K562 (cell line): ENCODE measurements around the gene ASS1. TPM values are rescaled to one million over a fixed set of nuclear protein-coding genes. Genes with fewer than 3 reads are reported as not detected.

Source experiments
- CBX1 ChIP-seq: sonication (generic); IDR thresholded peaks from 2 replicates; pipeline ENCODE4 v1.6.1; 2016; ENCODE audit warnings: antibody characterized with exemption, low read depth, mild to moderate bottlenecking
- SIN3B ChIP-seq: fragments of 450-650 bp; IDR thresholded peaks from 2 replicates; pipeline ENCODE4 v1.6.1; 2017; ENCODE audit warnings: low read depth, mild to moderate bottlenecking, moderate library complexity
- TCF3 ChIP-seq: sonication (generic); formaldehyde crosslinking; IDR thresholded peaks from 2 replicates; pipeline ENCODE4 v1.4.0; 2020; ENCODE audit warnings: mild to moderate bottlenecking, missing genetic modification reagents
- polyA plus RNA-seq, 8 experiments: library from polyadenylated mRNA; depleted of rRNA in 4 of 8; stranded (reverse) in 5 of 8; unstranded in 3 of 8; fragments of >200 nt; fragmentation: Nextera tagmentation in 2 of 8; fragmentation: Illumina TruSeq in 1 of 8; extraction: Ambion mirVana in 2 of 8; extraction: Trizol in 1 of 8; gene quantifications; 2 replicates each; pipeline versions ENCODE4 v1.2.1 to v1.2.3, GENCODE V29; 2011 to 2014; ENCODE audit warnings: inconsistent platforms in 1 of 8, missing spikeins in 1 of 8
- total RNA-seq, 7 experiments: library from RNA; depleted of rRNA in 6 of 7; stranded (reverse); fragments of >200 nt in 6 of 7; fragmentation: Illumina TruSeq in 2 of 7; extraction: Trizol in 2 of 7; gene quantifications; 2 replicates each; pipeline versions ENCODE4 v1.2.1 to v1.2.3, GENCODE V29; 2011 to 2021; ENCODE audit warnings: low replicate concordance in 1 of 7
- TF ChIP-seq, protein P1 (sequence below): fragments of 450-650 bp; IDR thresholded peaks from 2 replicates; pipeline ENCODE4 v1.6.1; 2016; ENCODE audit warnings: low read depth, mild to moderate bottlenecking, moderate library complexity
- TF ChIP-seq, protein P2 (sequence below): fragments of 450-650 bp; IDR thresholded peaks from 2 replicates; pipeline ENCODE4 v1.6.1; 2016; ENCODE audit warnings: mild to moderate bottlenecking, moderate library complexity
- TF ChIP-seq, protein P3 (sequence below): fragments of 450-650 bp; IDR thresholded peaks from 2 replicates; pipeline ENCODE4 v1.6.1; 2014; ENCODE audit warnings: low read depth, mild to moderate bottlenecking, moderate library complexity, borderline replicate concordance
- TF ChIP-seq, protein P4 (sequence below): sonication (generic); formaldehyde crosslinking; IDR thresholded peaks from 2 replicates; pipeline ENCODE4 v1.5.0; 2020; ENCODE audit warnings: missing genetic modification reagents

ASS1 gene
- total and polyA plus RNA-seq, 9 of the 15 experiments (the other 6 are each of a cell fraction or from before 2014, with no cell fraction given): 1.5 to 5.7 (median 3.7) TPM

DNA sequence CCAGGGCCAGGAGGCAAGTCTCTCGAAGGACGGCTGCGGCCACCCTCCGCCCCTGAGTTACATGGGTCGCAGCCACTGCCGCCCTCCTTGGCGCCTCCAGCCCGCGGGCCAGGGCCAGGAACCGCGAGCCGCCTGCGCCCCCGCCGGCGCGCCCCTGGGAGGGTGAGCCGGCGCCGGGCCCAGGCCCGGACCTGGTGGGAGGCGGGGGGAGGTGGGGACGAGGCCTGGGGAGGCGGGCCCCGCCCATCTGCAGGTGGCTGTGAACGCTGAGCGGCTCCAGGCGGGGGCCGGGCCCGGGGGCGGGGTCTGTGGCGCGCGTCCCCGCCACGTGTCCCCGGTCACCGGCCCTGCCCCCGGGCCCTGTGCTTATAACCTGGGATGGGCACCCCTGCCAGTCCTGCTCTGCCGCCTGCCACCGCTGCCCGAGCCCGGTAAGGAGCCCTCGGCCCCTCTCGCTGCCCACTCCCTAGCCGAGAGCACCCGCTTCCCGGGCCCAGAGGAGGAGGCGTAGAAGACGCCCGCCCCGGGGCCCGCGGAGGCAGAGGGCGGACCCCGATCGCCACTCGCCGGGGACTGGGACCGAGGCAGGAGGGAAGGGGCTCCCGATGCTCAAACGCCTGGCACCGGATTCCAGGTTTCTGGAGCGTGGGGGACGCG is at the start of gene ASS1 (continued):
- TF ChIP-seq, protein P1, sequence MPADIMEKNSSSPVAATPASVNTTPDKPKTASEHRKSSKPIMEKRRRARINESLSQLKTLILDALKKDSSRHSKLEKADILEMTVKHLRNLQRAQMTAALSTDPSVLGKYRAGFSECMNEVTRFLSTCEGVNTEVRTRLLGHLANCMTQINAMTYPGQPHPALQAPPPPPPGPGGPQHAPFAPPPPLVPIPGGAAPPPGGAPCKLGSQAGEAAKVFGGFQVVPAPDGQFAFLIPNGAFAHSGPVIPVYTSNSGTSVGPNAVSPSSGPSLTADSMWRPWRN: peak; percentile 57
- TF ChIP-seq CBX1: no peak
- no peak for TF ChIP-seq TCF3
- TF ChIP-seq, protein P2, sequence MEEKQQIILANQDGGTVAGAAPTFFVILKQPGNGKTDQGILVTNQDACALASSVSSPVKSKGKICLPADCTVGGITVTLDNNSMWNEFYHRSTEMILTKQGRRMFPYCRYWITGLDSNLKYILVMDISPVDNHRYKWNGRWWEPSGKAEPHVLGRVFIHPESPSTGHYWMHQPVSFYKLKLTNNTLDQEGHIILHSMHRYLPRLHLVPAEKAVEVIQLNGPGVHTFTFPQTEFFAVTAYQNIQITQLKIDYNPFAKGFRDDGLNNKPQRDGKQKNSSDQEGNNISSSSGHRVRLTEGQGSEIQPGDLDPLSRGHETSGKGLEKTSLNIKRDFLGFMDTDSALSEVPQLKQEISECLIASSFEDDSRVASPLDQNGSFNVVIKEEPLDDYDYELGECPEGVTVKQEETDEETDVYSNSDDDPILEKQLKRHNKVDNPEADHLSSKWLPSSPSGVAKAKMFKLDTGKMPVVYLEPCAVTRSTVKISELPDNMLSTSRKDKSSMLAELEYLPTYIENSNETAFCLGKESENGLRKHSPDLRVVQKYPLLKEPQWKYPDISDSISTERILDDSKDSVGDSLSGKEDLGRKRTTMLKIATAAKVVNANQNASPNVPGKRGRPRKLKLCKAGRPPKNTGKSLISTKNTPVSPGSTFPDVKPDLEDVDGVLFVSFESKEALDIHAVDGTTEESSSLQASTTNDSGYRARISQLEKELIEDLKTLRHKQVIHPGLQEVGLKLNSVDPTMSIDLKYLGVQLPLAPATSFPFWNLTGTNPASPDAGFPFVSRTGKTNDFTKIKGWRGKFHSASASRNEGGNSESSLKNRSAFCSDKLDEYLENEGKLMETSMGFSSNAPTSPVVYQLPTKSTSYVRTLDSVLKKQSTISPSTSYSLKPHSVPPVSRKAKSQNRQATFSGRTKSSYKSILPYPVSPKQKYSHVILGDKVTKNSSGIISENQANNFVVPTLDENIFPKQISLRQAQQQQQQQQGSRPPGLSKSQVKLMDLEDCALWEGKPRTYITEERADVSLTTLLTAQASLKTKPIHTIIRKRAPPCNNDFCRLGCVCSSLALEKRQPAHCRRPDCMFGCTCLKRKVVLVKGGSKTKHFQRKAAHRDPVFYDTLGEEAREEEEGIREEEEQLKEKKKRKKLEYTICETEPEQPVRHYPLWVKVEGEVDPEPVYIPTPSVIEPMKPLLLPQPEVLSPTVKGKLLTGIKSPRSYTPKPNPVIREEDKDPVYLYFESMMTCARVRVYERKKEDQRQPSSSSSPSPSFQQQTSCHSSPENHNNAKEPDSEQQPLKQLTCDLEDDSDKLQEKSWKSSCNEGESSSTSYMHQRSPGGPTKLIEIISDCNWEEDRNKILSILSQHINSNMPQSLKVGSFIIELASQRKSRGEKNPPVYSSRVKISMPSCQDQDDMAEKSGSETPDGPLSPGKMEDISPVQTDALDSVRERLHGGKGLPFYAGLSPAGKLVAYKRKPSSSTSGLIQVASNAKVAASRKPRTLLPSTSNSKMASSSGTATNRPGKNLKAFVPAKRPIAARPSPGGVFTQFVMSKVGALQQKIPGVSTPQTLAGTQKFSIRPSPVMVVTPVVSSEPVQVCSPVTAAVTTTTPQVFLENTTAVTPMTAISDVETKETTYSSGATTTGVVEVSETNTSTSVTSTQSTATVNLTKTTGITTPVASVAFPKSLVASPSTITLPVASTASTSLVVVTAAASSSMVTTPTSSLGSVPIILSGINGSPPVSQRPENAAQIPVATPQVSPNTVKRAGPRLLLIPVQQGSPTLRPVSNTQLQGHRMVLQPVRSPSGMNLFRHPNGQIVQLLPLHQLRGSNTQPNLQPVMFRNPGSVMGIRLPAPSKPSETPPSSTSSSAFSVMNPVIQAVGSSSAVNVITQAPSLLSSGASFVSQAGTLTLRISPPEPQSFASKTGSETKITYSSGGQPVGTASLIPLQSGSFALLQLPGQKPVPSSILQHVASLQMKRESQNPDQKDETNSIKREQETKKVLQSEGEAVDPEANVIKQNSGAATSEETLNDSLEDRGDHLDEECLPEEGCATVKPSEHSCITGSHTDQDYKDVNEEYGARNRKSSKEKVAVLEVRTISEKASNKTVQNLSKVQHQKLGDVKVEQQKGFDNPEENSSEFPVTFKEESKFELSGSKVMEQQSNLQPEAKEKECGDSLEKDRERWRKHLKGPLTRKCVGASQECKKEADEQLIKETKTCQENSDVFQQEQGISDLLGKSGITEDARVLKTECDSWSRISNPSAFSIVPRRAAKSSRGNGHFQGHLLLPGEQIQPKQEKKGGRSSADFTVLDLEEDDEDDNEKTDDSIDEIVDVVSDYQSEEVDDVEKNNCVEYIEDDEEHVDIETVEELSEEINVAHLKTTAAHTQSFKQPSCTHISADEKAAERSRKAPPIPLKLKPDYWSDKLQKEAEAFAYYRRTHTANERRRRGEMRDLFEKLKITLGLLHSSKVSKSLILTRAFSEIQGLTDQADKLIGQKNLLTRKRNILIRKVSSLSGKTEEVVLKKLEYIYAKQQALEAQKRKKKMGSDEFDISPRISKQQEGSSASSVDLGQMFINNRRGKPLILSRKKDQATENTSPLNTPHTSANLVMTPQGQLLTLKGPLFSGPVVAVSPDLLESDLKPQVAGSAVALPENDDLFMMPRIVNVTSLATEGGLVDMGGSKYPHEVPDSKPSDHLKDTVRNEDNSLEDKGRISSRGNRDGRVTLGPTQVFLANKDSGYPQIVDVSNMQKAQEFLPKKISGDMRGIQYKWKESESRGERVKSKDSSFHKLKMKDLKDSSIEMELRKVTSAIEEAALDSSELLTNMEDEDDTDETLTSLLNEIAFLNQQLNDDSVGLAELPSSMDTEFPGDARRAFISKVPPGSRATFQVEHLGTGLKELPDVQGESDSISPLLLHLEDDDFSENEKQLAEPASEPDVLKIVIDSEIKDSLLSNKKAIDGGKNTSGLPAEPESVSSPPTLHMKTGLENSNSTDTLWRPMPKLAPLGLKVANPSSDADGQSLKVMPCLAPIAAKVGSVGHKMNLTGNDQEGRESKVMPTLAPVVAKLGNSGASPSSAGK: peak; percentile 72
- no peak for TF ChIP-seq SIN3B
- TF ChIP-seq, protein P3, sequence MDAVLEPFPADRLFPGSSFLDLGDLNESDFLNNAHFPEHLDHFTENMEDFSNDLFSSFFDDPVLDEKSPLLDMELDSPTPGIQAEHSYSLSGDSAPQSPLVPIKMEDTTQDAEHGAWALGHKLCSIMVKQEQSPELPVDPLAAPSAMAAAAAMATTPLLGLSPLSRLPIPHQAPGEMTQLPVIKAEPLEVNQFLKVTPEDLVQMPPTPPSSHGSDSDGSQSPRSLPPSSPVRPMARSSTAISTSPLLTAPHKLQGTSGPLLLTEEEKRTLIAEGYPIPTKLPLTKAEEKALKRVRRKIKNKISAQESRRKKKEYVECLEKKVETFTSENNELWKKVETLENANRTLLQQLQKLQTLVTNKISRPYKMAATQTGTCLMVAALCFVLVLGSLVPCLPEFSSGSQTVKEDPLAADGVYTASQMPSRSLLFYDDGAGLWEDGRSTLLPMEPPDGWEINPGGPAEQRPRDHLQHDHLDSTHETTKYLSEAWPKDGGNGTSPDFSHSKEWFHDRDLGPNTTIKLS: peak; percentile 71
- TF ChIP-seq, protein P4, sequence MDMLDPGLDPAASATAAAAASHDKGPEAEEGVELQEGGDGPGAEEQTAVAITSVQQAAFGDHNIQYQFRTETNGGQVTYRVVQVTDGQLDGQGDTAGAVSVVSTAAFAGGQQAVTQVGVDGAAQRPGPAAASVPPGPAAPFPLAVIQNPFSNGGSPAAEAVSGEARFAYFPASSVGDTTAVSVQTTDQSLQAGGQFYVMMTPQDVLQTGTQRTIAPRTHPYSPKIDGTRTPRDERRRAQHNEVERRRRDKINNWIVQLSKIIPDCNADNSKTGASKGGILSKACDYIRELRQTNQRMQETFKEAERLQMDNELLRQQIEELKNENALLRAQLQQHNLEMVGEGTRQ: peak; percentile 39; the same call in 1 of the 2 replicates
